ENCODE data around the gene SPIRE1.

The SPIRE1 gene

GRCh38 chr18:12552879-12553242 is 105.0 kb downstream of the SPIRE1 start:
- DNase-seq (ENCODE audit: low spot score): peak; percentile 38

- DNase-seq (ENCODE audit: low spot score): peak; percentile 75
These were observed 105.7 kb downstream of the SPIRE1 start for GRCh38 chr18:12551943-12552878.

- peak; percentile 7 for DNase-seq (ENCODE audit: low spot score)
These were observed 106.4 kb downstream of the SPIRE1 start for GRCh38 chr18:12551466-12551865.

GRCh38 chr18:12543697-12544096 is 114.2 kb downstream of the SPIRE1 start:
- no peak for DNase-seq (ENCODE audit: low spot score)

GRCh38 chr18:12540751-12541150 is 117.2 kb downstream of the SPIRE1 start:
- no peak for DNase-seq (ENCODE audit: low spot score)

- DNase-seq (ENCODE audit: low spot score): peak; percentile 32
These were observed 118.7 kb downstream of the SPIRE1 start for GRCh38 chr18:12539158-12539557.

- no peak for DNase-seq (ENCODE audit: low spot score)
These were observed 123.1 kb downstream of the SPIRE1 start for GRCh38 chr18:12534820-12535219.

GRCh38 chr18:12532661-12533060 is 125.2 kb downstream of the SPIRE1 start:
- no peak for DNase-seq (ENCODE audit: low spot score)

- DNase-seq (ENCODE audit: low spot score): no peak
These were observed 126.2 kb downstream of the SPIRE1 start for GRCh38 chr18:12531749-12532148.

- no peak for DNase-seq (ENCODE audit: low spot score)
These were observed 137.4 kb downstream of the SPIRE1 start for GRCh38 chr18:12520442-12520992.

- DNase-seq (ENCODE audit: low spot score): no peak
These were observed 138.9 kb downstream of the SPIRE1 start for GRCh38 chr18:12518832-12519531.

GRCh38 chr18:12518326-12518725 is 139.6 kb downstream of the SPIRE1 start:
- DNase-seq (ENCODE audit: low spot score): peak; percentile 28

- no peak for DNase-seq (ENCODE audit: low spot score)
These were observed 140.6 kb downstream of the SPIRE1 start for GRCh38 chr18:12517142-12517825.

GRCh38 chr18:12516049-12516630 is 141.8 kb downstream of the SPIRE1 start:
- DNase-seq (ENCODE audit: low spot score): no peak

- DNase-seq (ENCODE audit: low spot score): no peak
These were observed 142.4 kb downstream of the SPIRE1 start for GRCh38 chr18:12515550-12515949.

- DNase-seq (ENCODE audit: low spot score): no peak
These were observed 150.9 kb downstream of the SPIRE1 start for GRCh38 chr18:12507007-12507406.

GRCh38 chr18:12500986-12501385 is 156.9 kb downstream of the SPIRE1 start:
- no peak for DNase-seq (ENCODE audit: low spot score)

- no peak for DNase-seq (ENCODE audit: low spot score)
These were observed 160.1 kb downstream of the SPIRE1 start for GRCh38 chr18:12497839-12498238.

GRCh38 chr18:12497296-12497695 is 160.6 kb downstream of the SPIRE1 start:
- DNase-seq (ENCODE audit: low spot score): no peak

GRCh38 chr18:12492907-12493306 is 165.0 kb downstream of the SPIRE1 start:
- no peak for DNase-seq (ENCODE audit: low spot score)

GRCh38 chr18:12491611-12492435 is 166.1 kb downstream of the SPIRE1 start:
- no peak for DNase-seq (ENCODE audit: low spot score)

Measured in kidney tubule cell (primary cell).